ENCODE data around the gene BTRC. TPM values are rescaled to one million over a fixed set of nuclear protein-coding genes. Genes with fewer than 3 reads are reported as not detected.

The BTRC gene
- total and polyA plus RNA-seq, 7 donors, result 2.4 to 32.6 (median 9.4) TPM

DNA sequence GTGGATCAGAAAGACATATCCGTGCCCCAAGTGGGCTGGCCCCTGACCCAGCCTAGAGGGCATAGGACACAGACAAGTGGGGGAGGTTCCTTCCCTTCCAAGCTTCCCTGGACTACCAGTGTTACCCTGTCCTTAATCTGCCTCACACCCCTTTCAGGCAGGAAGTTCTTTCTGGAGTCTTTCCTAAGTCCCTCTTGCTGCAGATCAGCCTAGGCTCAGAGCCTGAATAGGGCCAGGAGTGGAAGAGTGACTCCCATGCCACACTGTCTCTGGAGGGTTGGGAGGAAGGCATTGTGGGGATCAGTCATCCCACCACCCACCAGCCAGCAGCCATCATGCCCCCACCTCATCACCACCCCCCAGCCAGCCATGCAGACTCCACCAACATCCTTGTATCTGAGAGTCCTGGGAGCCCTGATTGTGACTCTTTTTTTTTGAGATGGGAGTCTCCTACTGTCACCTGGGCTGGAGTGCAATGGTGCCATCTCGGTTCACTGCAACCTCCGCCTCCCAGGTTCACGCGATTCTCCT lies 211.5 kb downstream of the BTRC start:
- no peak overlapping the region for H3K27ac ChIP-seq
- H3K36me3 ChIP-seq, result no peaks in the 10 kb centered on the region
- 57 to 90% methylated on average over 5 of the region's 5 CpGs for WGBS, 2 donors
- intact Hi-C loops (cut with DNase I), result no loop called here
- H3K4me3 ChIP-seq, result no peak overlapping the region
- H3K27me3 ChIP-seq, result peaks cover 38 to 94% (median 80%) of the 10 kb centered on the region in 3 donors
- DNase-seq, result peak; percentile 33
- no peaks in the 10 kb centered on the region for H3K9me3 ChIP-seq
- TF ChIP-seq POLR2AphosphoS5 (IDR thresholded peaks at IDR 0.05), result no peak
- TF ChIP-seq POLR2A (IDR thresholded peaks at IDR 0.05), result no peak
- TF ChIP-seq EP300 (IDR thresholded peaks at IDR 0.05), result no peak
- TF ChIP-seq, protein P1, sequence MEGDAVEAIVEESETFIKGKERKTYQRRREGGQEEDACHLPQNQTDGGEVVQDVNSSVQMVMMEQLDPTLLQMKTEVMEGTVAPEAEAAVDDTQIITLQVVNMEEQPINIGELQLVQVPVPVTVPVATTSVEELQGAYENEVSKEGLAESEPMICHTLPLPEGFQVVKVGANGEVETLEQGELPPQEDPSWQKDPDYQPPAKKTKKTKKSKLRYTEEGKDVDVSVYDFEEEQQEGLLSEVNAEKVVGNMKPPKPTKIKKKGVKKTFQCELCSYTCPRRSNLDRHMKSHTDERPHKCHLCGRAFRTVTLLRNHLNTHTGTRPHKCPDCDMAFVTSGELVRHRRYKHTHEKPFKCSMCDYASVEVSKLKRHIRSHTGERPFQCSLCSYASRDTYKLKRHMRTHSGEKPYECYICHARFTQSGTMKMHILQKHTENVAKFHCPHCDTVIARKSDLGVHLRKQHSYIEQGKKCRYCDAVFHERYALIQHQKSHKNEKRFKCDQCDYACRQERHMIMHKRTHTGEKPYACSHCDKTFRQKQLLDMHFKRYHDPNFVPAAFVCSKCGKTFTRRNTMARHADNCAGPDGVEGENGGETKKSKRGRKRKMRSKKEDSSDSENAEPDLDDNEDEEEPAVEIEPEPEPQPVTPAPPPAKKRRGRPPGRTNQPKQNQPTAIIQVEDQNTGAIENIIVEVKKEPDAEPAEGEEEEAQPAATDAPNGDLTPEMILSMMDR (IDR thresholded peaks at IDR 0.05), result no peak
- peaks cover 0 to 21% (median 19%) of the 10 kb centered on the region in 4 donors for H3K4me1 ChIP-seq

DNA sequence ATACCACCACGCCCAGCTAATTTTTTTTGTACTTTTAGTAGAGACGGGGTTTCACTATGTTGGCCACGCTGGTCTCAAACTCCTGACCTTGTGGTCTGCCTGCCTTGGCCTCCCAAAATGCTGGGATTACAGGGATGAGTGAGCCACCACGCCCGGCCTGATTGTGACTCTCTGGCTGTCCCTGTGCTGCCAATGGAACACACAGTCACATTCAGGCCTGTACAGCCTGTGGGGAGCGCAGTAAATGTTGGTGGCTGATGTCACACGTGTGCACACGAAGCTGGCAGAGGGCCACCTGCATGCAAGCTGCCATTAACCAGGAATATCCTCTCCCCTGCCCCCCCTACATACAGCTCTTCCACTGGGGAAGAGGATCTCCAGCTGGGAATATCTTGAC lies 212.0 kb downstream of the BTRC start:
- Histone ChIP-seq H3K27me3 (peaks cover 41 to 94% (median 75%) of the 10 kb centered on the region in 3 donors), H3K27ac (no peak overlapping the region), H3K4me1 (peaks cover 0 to 26% (median 24%) of the 10 kb centered on the region in 4 donors), H3K9me3 (no peaks in the 10 kb centered on the region), H3K36me3 (no peaks in the 10 kb centered on the region), H3K4me3 (no peak overlapping the region)
- 39 to 76% methylated on average over 8 of the region's 8 CpGs for WGBS, 2 donors
- peak; percentile 40 for DNase-seq
- TF ChIP-seq EP300 (IDR thresholded peaks at IDR 0.05), result no peak
- no peak for TF ChIP-seq POLR2AphosphoS5 (IDR thresholded peaks at IDR 0.05)
- TF ChIP-seq POLR2A (IDR thresholded peaks at IDR 0.05), result no peak
- TF ChIP-seq, protein P1 (IDR thresholded peaks at IDR 0.05), result no peak
- intact Hi-C loops (cut with DNase I), result no loop called here

DNA sequence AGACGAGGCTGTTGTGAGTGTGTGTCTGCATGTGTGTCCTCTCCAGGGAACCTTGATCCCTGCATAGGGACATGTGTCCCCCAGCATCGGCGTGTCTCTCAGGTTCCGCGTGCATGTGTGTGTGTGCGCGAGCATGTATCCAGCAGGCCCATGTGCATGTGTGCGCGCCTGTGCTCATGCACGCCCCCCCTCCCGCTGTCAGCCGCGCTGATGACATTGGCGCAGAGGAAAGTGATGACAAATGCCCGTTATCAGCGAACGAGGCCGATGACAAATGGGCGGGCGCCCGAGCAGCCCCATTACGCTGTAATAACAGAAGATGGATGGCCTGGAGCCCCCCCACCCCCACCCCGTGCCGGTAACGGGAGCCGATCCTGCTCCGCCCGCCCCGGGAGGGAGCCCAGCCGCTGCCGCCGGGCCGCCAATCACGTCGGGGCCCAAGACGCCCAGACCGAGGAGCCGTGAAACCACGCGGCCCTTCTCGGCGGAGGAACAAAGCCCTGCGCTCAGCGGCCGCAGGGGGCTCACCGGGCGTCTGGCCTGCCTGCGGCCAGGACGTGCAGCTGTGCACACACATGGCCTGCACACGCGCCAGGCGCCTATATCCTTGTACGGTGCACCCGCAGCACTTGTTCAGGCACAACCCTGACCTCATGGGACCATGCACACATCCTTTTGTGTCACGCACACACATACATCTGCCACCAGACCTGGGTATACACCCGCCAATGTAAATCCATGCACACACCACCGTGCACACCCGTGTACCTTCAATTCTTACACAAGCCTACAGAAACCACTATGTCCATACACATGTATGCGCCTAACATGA lies 212.6 kb downstream of the BTRC start:
- DNase-seq, result peak; percentile 42
- intact Hi-C loops (cut with DNase I), result no loop called here

DNA sequence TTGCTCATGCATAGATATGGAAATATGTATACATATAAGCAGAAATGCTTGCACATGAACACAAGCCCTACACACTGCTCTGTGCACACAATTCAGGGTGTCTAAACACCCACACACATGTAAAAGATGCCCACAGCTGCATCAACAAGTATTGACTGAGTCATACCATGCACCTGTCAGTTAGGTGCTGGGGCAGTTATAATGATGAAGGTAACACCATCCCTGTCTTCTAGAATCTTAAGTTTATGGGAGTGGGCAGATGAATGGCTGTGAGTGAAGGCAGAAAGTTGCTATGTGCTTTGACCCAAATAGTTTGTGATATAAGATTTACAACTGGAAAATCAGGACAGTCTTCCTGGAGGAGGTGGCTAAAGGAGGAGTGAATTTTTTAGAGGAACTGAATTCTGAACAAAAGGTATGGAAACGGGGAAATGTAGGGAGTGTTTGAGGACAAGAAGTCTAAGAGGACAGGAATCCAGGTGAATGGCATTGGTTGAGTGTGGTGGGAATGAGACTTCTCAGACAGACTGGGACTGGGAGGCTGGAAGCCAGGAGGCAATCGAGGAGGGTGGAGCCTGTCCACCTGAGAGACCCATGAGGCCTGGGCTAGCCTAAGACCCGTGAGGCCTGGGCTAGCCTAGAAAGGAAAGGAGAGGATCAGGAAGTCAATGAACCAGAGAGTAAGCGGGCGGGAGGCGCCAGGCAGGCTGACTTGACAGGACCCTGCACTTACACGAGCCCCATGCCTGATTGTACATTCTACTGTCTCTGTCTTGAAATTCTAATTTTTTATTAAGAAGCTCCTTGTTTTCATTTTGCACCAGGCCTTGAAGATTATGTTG lies 213.4 kb downstream of the BTRC start:
- Histone ChIP-seq H3K4me3 (no peak overlapping the region), H3K9me3 (no peaks in the 10 kb centered on the region), H3K36me3 (no peaks in the 10 kb centered on the region), H3K27me3 (peaks cover 41 to 81% (median 66%) of the 10 kb centered on the region in 3 donors), H3K4me1 (peaks cover 0 to 26% (median 24%) of the 10 kb centered on the region in 4 donors), H3K27ac (no peak overlapping the region)
- DNase-seq, result peak; percentile 51
- WGBS, 2 donors, result 45 to 66% methylated on average over 7 of the region's 7 CpGs
- TF ChIP-seq EP300 (IDR thresholded peaks at IDR 0.05) (no peak), POLR2A (IDR thresholded peaks at IDR 0.05) (no peak), POLR2AphosphoS5 (IDR thresholded peaks at IDR 0.05) (no peak)
- TF ChIP-seq, protein P1 (IDR thresholded peaks at IDR 0.05), result no peak
- intact Hi-C loops (cut with DNase I), result no loop called here

More for the DNA sequence above, 212.6 kb downstream of the BTRC start:
- Histone ChIP-seq H3K4me3 (peak overlapping the region in 1 of 4 donors; percentile 7), H3K27ac (no peak overlapping the region), H3K36me3 (no peaks in the 10 kb centered on the region), H3K27me3 (peaks cover 41 to 89% (median 69%) of the 10 kb centered on the region in 3 donors), H3K9me3 (no peaks in the 10 kb centered on the region), H3K4me1 (peaks cover 0 to 26% (median 24%) of the 10 kb centered on the region in 4 donors)
- WGBS, 2 donors, result 10 to 18% methylated on average over 59 of the region's 59 CpGs
- TF ChIP-seq POLR2A (IDR thresholded peaks at IDR 0.05) (no peak), EP300 (IDR thresholded peaks at IDR 0.05) (no peak), POLR2AphosphoS5 (IDR thresholded peaks at IDR 0.05) (no peak)
- TF ChIP-seq, protein P1 (IDR thresholded peaks at IDR 0.05), result no peak

Measured in sigmoid colon (tissue), 7 donors.